Keratinocyte (primary cell): ENCODE measurements around the gene RAB3IL1. TPM values are rescaled to one million over a fixed set of nuclear protein-coding genes. Genes with fewer than 3 reads are reported as not detected.

Experiments used
- DNase-seq: peaks from one replicate; pipeline ENCODE4 v3.0.0-alpha.2; 2011; ENCODE audit warnings: low read depth, missing footprints, low spot score
- FAIRE-seq: peaks from 2 replicates; lab custom pipeline; 2011; peaks lifted over from hg19 to GRCh38; lab: Jason Lieb, UNC
- H2AFZ ChIP-seq: 2 replicates; pipeline ENCODE4 v1.6.0; 2012; ENCODE audit warnings: low read length, control low read depth, inconsistent platforms; ENCODE audit not compliant: control insufficient read depth
- H3K27ac ChIP-seq: 2 replicates; pipeline ENCODE4 v1.5.1; 2011; ENCODE audit warnings: low read length; ENCODE audit not compliant: control insufficient read depth, insufficient read depth
- H3K27me3 ChIP-seq: 3 replicates; pipeline ENCODE4 v1.6.0; 2011; ENCODE audit warnings: low read length; ENCODE audit not compliant: control insufficient read depth, insufficient read depth; ENCODE audit errors: extremely low read depth
- H3K36me3 ChIP-seq, 2 experiments: 2 replicates in 1 of 2; 3 replicates in 1 of 2; pipeline ENCODE4 v1.5.1; 2011; ENCODE audit warnings: low read length in 2 of 2, mild to moderate bottlenecking in 1 of 2; ENCODE audit not compliant: control insufficient read depth in 2 of 2, insufficient read depth in 2 of 2; ENCODE audit errors: extremely low read depth in 1 of 2
- H3K4me1 ChIP-seq: 3 replicates; pipeline ENCODE4 v1.5.1; 2011; ENCODE audit warnings: low read length; ENCODE audit not compliant: control insufficient read depth, insufficient read depth; ENCODE audit errors: extremely low read depth
- H3K4me2 ChIP-seq: 3 replicates; pipeline ENCODE4 v1.6.0; 2011; ENCODE audit warnings: low read depth, low read length; ENCODE audit not compliant: control insufficient read depth, insufficient read depth; ENCODE audit errors: extremely low read depth
- H3K4me3 ChIP-seq, 3 experiments: fragments of 200-600 bp in 1 of 3; sonication (generic) in 1 of 3; 2 replicates in 2 of 3; 3 replicates in 1 of 3; pipeline ENCODE4 v1.5.1; 2011 to 2016; ENCODE audit warnings: low read length in 3 of 3, mild to moderate bottlenecking in 3 of 3, control low read depth in 2 of 3, inconsistent platforms in 1 of 3, low read depth in 1 of 3, mixed read lengths in 1 of 3, mixed run types in 1 of 3, moderate library complexity in 1 of 3; ENCODE audit not compliant: control insufficient read depth in 2 of 3, insufficient read depth in 2 of 3; ENCODE audit errors: extremely low read depth in 1 of 3
- H3K79me2 ChIP-seq: 2 replicates; pipeline ENCODE4 v1.6.0; 2012; ENCODE audit warnings: low read length; ENCODE audit not compliant: control insufficient read depth, insufficient read depth
- H3K9ac ChIP-seq: 3 replicates; pipeline ENCODE4 v1.6.0; 2011; ENCODE audit warnings: low read length; ENCODE audit not compliant: control insufficient read depth, insufficient read depth; ENCODE audit errors: extremely low read depth
- H3K9me1 ChIP-seq: 3 replicates; pipeline ENCODE4 v1.6.0; 2011; ENCODE audit warnings: low read length; ENCODE audit not compliant: control insufficient read depth, insufficient read depth; ENCODE audit errors: extremely low read depth
- H3K9me3 ChIP-seq: 2 replicates; pipeline ENCODE4 v1.5.1; 2012; ENCODE audit warnings: low read depth, low read length; ENCODE audit not compliant: control insufficient read depth
- H4K20me1 ChIP-seq: 3 replicates; pipeline ENCODE4 v1.6.0; 2011; ENCODE audit warnings: low read length; ENCODE audit not compliant: control insufficient read depth, insufficient read depth; ENCODE audit errors: extremely low read depth
- CTCF ChIP-seq, 3 experiments: IDR thresholded peaks in 1 of 3; conservative IDR thresholded peaks in 1 of 3; optimal IDR thresholded peaks in 1 of 3; 2 replicates in 2 of 3; 3 replicates in 1 of 3; pipeline versions ENCODE3 to v1.5.1; 2011; ENCODE audit warnings: low read length in 3 of 3, mild to moderate bottlenecking in 3 of 3, moderate library complexity in 2 of 3, control low read depth in 1 of 3, inconsistent platforms in 1 of 3; ENCODE audit not compliant: insufficient read depth in 2 of 3; ENCODE audit errors: extremely low read depth in 1 of 3
- EZH2 ChIP-seq: IDR thresholded peaks from one replicate; pipeline ENCODE4 v1.6.1; 2012; ENCODE audit warnings: inconsistent platforms, mild to moderate bottlenecking, low read length, moderate library complexity
- dilution Hi-C: fragments of 300-500 bp; cut with MboI; formaldehyde crosslinking; loops from one replicate; pipeline ENCODE4 v1.7.0; 2020; ENCODE audit warnings: low sequenced_read_pairs; ENCODE audit not compliant: extremely low pct_ligation_motif_present
- polyA plus RNA-seq, 5 experiments: library from polyadenylated mRNA; depleted of rRNA in 3 of 5; stranded (reverse) in 3 of 5; stranded (forward) in 1 of 5; unstranded in 1 of 5; fragments of >200 nt; gene quantifications; 1 replicate in 1 of 5; 2 replicates in 3 of 5; 3 replicates in 1 of 5; pipeline versions ENCODE4 v1.2.1 to v1.2.3, GENCODE V29; 2011 to 2012; ENCODE audit warnings: missing spikeins in 2 of 5, low read depth in 1 of 5, low replicate concordance in 1 of 5

RAB3IL1 gene
- polyA plus RNA-seq, 1 donor (not counting 4 experiments of a cell fraction or from before 2014, with no cell fraction given) = 0.31 TPM

GRCh38 chr11:61885166-61885778 lies 32.1 kb downstream of the RAB3IL1 start:
- no peaks in the 10 kb centered on the region for H3K9me1 ChIP-seq
- no peak overlapping the region for H3K9ac ChIP-seq
- peaks cover 8% of the 10 kb centered on the region for H3K4me1 ChIP-seq
- H3K27me3 ChIP-seq = no peaks in the 10 kb centered on the region
- no peaks in the 10 kb centered on the region for H4K20me1 ChIP-seq
- no peak for DNase-seq
- H3K36me3 ChIP-seq = peaks cover 0 to 4% of the 10 kb centered on the region in 2 experiments
- no peak for FAIRE-seq
- H3K4me3 ChIP-seq = no peak overlapping the region
- no peak overlapping the region for H2AFZ ChIP-seq
- TF ChIP-seq CTCF (optimal IDR thresholded peaks at IDR 0.05 in 1 of 3, IDR thresholded peaks at IDR 0.05 in 1 of 3, conservative IDR thresholded peaks at IDR 0.05 in 1 of 3; ENCODE audit: extremely low read depth in 1 of 3, insufficient read depth in 2 of 3, low read length in 3 of 3) (no peak), EZH2 (no peak)
- dilution Hi-C loops = no loop called here
- H3K9me3 ChIP-seq = peaks cover 4% of the 10 kb centered on the region
- H3K27ac ChIP-seq = no peak overlapping the region
- no peaks in the 10 kb centered on the region for H3K79me2 ChIP-seq
- no peak overlapping the region for H3K4me2 ChIP-seq

DNA sequence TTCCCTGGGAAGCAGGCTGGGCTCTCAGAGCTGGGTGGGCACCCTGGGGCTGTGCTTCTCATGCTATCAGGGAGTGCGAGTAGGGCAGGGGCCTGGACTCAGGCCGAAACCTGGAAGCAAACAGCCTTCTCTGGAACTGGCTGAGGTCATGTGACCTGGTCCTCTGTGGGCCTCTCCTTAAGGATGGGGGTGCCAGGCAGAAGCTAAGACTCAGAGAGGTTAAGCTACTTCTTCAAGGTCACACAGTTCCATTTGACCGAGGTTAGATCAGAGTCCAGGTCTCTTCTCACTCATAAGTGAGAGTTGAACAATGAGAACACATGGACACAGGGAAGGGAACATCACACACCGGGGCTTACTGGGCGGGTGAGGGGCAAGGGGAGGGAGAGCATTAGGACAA lies 33.4 kb downstream of the RAB3IL1 start:
- peaks cover 4% of the 10 kb centered on the region for H3K9me3 ChIP-seq
- no peak overlapping the region for H3K27ac ChIP-seq
- H3K79me2 ChIP-seq = no peaks in the 10 kb centered on the region
- H4K20me1 ChIP-seq = no peaks in the 10 kb centered on the region
- DNase-seq = no peak
- dilution Hi-C loops = no loop called here
- H3K9me1 ChIP-seq = no peaks in the 10 kb centered on the region
- peaks cover 3% of the 10 kb centered on the region for H3K27me3 ChIP-seq
- peaks cover 5% of the 10 kb centered on the region for H3K4me1 ChIP-seq
- H3K4me2 ChIP-seq = no peak overlapping the region
- no peak for TF ChIP-seq CTCF (optimal IDR thresholded peaks at IDR 0.05 in 1 of 3, IDR thresholded peaks at IDR 0.05 in 1 of 3, conservative IDR thresholded peaks at IDR 0.05 in 1 of 3; ENCODE audit: extremely low read depth in 1 of 3, insufficient read depth in 2 of 3, low read length in 3 of 3)
- no peak for TF ChIP-seq EZH2
- no peak for FAIRE-seq
- H2AFZ ChIP-seq = no peak overlapping the region
- H3K36me3 ChIP-seq = peaks cover 0 to 4% of the 10 kb centered on the region in 2 experiments
- H3K4me3 ChIP-seq = no peak overlapping the region
- no peak overlapping the region for H3K9ac ChIP-seq
